HG02852 (cell line): ENCODE measurements around the gene FAM110D.

ENCODE experiments used
- ATAC-seq: cut with Tn5 transposase; IDR thresholded peaks from one replicate; pipeline ENCODE4 v1.9.1; 2021; ENCODE audit warnings: mild to moderate bottlenecking, moderate library complexity; ENCODE audit not compliant: unreplicated experiment

Gene FAM110D

DNA sequence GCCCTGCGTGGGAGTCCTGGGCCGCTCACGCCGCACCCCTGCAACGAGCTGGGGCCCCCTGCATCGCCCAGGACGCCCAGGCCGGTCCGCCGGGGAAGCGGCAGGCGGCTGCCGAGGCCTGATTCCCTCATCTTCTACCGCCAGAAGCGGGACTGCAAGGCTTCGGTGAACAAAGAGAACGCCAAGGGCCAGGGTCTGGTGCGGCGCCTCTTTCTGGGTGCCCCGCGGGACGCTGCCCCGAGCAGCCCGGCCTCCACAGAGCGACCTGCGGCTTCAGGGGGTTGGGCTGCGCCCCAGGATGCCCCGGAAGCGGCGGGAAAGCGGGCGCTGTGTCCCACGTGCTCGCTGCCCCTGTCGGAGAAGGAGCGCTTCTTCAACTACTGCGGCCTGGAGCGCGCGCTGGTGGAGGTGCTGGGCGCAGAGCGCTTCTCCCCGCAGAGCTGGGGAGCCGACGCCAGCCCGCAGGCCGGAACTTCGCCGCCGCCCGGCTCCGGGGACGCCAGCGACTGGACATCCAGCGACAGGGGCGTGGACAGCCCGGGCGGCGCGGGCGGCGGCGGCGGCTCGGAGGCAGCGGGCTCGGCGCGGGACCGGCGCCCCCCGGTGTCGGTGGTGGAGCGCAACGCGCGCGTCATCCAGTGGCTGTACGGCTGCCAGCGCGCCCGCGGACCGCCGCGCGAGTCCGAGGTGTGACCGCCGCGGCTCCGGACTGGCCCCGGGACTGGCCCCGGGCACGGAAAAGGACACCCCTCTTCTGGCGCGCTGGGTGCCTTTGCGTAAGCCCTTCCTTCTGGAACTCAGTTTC is 2.7 kb downstream of the FAM110D start:
- no peak for ATAC-seq

DNA sequence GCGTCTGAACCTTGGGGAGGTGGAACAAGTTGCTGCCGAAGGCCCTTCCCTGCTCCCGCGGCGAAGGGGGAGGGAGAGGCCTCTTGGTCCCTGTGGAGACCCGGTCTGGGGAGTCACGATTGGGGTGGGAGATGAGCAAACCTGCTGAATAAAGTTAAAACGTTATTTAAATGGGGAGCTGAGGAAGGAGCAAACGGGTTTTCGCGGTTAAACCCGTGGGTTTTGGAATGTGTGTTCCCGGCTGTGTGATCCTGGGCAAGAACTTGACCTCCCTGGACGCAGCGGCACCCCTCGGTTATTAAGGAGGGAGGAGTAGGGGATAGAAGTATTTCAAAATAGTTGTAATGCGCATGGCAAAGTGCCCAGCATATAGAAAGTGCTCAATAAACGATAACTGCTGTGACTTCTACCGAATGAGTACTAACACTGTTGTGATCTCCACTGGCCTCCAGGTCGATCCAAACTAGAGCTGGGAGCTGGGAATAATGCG is 3.4 kb downstream of the FAM110D start:
- ATAC-seq, result no peak

DNA sequence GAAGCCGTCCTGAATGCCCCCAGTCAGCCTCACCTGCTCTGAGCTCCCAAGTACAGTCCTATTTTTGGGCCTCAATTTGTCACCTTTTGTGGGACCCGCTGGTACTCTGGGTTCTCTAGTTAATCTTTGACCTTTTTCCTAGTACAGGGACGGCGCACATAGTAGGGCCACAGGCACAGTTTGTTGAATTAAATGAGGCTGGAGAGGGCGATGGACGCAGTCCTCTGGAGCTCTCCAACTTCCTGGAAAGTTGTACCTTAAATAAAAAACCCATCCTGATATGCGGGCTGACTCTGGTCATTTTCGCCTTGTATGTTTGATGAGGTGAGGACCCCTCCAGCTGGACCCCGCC is 4.8 kb downstream of the FAM110D start:
- no peak for ATAC-seq

DNA sequence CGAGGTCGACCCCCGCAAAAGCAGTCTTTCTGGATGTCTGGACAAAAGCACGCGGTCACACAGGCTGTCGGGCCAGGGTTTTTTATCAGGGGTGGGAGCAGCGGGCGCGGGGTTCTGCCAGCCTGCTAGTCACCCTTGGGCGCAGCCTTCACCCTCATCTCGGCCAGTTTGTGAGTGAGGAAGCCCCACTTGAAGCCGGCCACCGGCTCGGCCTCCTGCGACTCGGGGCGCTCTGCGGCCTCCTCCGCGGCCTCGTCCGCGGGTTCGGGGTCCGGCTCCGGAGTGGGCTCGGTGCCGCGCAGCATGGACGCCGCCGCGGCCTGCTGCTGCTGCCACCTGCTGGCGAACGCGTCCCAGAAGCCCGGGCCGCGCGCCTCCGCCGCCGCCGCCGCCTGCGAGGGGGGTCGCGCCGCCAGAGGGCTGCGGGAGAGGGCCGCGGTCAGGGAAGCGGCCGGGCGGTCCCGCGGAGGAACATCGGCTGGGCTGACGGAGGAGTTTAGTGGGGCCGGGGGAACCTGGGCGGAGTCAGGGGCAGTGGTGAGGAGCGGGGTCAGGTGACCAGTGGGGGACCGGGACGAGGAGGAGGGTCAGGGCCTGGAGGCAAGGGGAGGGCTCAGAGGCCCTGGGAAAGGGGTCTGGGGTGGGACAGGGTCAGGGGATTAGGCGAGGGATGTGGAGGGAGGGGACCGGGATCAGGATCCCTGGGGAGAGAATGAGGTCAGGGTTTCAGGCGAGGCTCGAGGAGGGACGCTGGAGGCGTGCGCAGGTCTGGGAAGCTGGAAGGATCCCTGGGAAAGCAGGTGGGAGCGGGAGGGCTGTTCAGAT is 5.4 kb downstream of the FAM110D start:
- no peak for ATAC-seq

DNA sequence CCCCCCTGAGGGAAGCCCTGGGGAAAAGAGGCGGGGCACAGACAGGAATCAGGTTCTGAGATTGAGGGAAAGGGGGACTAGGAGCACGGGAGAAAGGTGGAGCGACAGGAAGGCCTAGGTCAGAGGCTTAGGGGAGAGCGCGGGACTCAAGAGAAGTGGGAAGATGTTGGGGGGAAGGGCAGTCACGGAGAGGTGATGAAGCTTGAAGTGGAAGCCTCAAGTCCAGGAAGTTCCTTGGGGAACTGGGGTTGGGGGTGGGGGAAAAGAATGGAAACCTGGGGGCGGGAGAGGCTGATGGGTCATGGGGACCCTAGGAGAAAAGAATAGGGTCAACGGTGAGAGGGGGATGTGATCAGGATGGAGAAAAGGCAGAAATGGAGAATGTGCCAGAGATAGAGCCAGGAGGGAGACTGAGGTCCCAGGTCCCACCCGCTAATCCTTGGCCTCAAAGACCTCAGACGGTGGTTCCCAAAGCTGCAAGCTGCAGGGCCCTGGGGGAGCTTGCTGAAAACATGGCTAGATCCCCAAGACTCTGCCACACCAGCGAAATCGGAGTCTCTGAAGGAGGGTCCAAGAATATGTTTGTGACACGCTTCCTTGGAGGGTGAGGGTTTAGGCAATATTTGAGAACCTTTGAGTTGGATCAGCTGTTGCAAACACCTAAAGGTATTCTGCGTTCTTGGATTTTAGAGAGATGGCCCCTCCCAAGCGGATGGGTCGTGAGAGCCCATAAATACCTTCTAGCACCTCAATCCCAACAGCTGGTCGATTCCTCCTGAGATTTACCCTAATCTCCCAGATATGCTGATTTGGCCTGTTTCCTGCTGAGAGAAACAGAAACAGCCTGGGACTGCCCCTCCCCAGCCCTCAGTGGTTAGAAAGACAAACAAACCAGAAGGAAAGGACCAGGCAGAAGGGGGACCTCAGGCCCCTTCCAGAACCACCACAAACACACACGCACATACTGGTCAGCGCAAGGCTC is 6.3 kb downstream of the FAM110D start:
- ATAC-seq, result no peak

DNA sequence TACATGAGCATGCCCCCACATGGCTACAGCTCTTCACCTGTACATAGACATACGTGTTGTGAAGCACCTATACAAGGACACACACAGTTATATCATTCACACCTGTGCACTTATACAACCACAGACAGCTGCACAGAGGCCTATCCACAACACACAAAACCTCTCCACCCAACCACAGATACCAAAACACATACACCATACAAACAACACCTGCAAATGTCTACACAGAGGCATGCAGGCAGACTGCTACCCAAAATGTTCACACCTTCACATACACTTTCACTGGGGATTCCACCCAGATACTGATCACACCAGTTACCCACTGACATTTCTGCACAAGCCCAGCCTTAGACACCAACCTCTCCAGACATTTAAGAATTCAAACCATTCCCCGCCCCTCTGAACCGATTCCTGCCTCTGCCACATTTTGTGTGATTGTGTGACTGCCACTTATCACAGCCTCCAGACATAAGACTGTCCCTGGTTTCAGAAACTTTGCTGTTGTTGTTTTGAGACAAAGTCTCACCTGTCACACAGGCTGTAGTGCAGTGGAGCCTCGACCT is 7.9 kb downstream of the FAM110D start:
- no peak for ATAC-seq

DNA sequence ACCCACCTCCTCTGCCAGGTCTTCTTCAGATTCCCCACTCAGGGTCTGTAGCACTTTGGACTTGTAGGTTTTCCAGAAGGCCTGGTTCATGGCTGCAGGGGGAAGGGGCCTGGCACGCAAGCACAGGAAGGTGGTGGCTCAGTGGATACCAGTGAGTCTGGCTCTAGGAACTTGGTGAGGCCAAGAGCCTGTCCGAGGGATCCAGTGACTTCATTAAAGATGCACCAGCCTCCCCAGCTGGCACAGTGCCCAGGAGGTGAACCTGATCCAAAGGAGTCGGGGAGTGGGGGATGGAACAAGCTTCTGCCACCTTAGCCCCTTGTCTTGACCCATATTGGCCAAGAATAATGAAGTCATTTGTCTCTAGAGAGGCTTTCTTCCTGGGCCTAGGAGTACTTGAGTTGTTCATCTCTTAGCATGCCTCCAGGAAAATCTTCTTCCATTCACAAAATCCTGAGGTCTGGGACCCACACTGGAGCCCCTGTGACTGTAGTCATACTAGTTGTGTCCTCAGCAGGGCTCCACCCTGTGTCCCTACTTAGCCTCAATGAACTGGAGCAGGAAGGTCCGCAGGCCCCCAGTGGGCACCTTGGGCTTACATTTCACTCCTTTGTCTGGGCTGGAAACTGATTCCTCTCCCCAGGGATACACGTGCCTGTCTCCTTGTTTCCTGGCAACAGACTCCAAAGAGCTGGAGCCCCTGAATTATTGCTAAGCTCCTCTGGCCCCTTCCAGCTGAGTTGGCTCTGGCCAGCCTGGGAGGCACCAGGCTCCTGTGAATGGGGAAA is 9.7 kb downstream of the FAM110D start, which contains the start of gene C1orf232:
Gene C1orf232, minus strand, starts transcription at position 554 of the 788 bp plus-strand sequence. Its CDS starts 464 bp downstream, at position 90.
- ATAC-seq, result no peak

DNA sequence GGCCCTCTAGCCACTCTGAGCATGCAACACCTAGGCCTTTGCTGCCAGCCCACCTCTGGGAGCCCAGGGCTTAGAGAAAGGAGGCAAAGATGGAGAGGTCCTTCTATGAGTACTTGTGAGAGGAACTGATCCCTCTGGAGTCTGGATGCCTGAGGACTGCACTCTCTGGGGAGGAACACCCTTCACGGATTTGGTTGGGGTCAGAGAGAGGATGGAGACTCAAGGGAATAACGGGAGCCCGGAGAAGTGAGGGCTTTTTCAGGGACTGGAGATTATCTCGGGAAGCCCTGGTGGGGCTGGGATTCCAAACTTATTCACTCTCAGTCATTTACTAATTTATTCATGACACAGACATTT is 10.3 kb downstream of the FAM110D start:
- ATAC-seq, result no peak

DNA sequence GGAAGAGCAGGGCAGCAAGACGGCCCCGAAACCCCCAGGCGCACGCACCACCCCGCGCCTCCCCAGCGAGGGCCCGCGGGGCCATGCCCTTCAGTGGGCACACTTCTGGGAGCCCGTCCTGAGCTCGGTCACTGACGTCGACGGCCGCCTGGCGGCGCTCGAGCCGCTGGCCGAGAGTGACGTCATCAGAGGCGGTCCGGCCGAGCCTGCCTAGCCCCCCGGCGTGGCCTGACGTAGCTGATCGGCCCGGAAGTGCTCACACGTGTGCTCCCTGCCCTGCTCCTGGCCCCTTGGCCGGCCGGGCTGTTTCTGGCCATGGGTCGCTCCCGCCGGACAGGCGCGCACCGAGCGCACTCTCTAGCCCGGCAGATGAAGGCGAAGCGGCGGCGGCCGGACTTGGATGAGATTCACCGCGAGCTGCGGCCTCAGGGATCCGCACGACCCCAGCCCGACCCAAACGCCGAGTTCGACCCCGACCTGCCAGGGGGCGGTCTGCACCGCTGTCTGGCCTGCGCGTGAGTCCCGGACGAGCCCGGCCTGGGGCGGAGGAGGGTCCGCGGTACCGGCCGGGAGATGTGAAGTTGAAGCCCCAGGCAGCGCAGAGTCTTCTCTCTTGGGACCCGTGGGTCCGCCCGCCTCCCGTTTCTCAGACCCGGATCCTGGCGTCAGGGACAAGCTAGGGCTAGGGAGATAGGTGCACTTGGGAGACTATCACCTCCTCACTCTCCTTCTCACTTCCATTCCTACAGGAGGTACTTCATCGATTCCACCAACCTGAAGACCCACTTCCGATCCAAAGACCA is 11.0 kb downstream of the FAM110D start, which contains the start of gene ZNF593:
Gene ZNF593, plus strand, starts transcription at position 240 of the 803 bp plus-strand sequence. Its CDS starts 76 bp downstream, at position 316.
- ATAC-seq, result peak; percentile 92

DNA sequence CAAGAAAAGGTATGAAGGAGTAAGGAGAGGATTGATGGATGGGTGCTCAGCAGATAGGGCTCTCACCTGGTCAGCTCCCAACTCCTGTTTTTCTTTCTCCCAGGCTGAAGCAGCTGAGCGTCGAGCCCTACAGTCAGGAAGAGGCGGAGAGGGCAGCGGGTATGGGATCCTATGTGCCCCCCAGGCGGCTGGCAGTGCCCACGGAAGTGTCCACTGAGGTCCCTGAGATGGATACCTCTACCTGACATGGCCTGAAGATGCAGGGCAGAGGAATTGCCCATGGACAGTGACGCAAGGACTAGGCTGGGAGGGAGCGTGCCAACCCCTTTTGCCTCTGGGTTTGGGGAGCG is 11.6 kb downstream of the FAM110D start:
- ATAC-seq, result no peak

DNA sequence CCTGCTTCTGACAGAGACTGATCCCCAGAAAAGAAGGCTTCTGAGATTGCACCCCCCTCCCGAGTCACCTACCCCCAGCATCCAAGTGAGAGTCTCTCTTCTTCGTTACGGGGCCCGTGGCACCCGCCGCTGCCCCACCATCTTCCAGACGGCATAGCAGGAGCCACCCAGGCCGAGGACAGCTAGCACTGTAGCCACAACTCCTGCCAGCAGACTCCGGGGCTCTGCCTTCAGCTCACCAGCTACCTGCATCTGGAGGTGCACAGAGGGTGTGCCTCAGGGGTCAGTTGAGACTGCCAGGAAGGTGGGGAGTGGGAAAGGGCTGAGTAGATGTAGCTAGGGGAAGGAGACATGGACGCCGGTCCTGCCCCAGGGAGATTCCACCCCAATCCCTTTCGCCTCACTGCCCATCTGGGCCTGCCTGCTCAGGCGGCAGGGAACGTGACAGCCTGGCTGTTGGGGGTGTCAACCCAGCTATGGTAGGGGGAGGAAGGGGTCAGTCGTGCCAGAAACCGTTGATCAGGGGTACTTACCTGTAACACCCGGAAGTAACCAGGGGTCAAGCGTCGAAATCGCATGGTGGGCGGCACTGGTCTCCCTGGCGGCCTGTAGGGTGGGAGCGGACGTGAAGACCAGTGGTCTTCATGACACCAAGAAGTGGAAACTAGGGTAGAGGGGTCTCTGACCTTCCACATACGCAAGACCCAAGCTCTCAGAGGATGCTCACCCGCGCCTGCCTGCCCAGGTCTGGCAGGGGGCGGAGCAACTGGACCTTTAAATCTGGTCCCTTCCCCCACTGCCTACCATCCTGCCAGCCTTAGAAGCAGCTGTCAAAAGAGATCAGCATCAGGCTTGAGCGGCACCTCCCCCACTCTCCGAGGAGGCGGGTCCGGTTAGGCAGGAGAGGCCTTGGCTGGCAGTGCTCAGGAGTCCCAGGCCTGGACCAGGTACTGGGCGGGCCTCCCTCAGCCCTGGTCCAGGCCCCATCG is 12.5 kb downstream of the FAM110D start, which contains the start of gene ZNF593OS:
Gene ZNF593OS, minus strand, starts transcription at position 749 of the 989 bp plus-strand sequence. Its CDS starts 171 bp downstream, at position 578.
- no peak for ATAC-seq

DNA sequence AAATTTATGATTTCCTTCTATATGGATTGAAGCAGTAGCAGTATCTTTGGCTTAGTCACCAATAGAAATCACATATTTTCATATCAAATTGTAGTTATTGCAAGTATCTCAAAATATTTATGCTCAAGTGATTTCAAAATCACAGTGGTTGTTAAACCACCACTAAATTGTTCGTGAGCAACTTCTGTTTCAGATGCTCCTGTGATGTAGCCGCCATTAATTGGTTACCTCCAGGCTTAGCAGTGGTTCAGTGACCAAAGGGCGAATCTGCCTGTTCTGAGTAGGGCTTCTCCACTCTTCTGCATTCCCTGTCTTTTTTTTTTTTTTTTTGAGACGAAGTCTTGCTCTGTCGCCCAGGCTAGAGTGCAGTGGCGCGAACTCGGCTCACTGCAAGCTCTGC is 16.5 kb downstream of the FAM110D start:
- ATAC-seq, result no peak

DNA sequence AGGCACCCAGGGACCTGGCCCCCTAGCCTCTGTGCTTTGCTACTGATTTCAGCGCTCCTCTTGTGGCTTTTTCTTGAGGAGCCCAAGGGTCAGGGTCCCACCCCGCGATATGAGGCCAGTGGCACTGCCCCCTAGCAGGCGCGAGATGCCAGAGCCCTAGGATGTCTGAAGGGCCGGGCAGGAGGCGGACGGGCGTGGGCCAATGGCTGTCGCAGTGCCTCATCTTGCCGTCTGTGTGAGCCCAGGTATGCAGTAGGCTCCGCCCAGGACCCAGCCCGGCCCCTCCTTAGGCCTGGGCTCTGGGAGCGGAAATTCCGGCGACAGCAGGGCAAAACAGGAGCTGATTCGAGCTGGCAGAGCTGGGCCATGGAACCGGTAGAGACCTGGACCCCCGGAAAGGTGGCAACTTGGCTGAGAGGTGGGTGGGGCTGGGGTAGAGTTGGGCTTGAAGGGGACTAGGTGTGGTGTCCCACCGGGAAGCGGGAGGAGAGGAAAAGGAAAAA is 18.4 kb downstream of the FAM110D start, which contains the start of gene CNKSR1:
Gene CNKSR1, plus strand, starts transcription at position 310 of the 503 bp plus-strand sequence. Its CDS starts 57 bp downstream, at position 367.
- ATAC-seq, result no peak

DNA sequence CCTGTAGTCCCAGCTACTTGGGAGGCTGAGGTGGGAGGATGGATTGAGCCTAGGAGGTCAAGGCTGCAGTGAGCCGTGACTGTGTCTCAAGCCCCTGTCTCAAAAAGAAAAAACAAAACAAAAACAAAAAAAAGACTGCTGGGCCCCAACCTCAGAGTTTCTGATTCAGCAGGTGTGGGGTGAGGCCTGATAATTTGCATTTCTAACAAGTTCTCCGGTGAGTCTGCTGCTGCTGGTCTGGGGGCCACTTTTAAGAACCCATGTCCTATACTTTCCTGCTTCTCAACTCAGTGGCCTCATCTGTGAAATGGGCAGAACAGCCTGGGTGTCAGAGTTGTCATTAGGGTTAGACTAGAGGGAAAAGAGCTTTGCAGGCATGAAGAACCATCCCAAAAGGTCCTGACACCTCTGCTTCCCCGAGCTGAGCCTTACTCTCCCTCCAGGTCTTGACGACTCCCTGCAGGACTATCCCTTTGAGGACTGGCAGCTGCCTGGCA is 21.2 kb downstream of the FAM110D start:
- no peak for ATAC-seq

DNA sequence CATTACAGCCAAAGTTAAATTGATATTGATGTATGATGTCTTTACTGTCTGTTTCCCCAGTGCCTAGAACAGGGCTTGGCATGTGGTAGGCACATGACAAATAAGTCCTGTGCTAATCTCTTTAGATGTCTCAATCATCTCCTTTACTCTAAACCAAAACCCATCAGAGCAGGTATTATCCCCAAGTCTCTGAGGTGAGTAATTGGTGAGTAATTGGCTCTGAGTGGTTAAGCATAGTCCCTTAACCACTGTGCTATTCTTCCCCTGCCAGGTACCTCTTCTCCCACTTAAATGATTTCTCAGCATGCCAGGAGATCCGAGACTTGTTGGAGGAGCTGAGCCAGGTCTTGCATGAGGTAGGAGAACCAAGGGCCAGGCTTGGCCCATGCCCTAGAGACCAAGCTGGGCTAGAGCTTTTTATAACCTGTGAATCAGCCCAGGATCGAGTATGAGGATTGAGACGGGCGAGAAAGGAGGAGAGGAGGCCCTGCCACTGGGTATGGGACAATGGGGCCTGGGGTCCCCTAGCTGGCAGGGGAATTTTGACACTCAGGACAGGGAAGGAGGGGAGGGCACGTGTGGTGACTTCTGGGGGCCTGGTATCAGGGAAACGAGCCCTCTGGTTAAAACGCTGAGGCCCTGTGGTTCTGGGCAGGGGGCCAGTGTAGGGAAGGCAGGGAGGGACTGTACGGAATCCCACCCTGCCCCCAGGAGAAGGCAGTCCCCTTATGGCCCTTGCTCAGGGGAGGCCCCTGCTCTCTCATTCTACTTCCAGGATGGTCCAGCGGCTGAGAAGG is 22.9 kb downstream of the FAM110D start:
- ATAC-seq, result no peak

DNA sequence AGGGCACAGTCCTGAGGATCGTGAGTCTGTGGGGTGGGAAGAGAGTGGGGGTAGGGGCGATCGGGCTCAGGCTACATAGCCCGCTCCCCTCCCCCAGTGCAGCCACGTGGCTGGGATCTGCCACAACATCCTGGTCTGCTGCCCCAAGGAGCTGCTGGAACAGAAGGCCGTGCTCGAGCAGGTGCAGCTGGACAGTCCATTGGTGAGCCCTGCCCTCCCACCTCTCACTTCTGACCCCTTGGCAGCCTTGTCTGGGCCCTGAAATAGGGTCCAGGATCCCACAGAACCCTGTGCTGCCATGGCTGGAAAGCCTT is 23.5 kb downstream of the FAM110D start:
- no peak for ATAC-seq
